ENCODE measurements around the gene NDUFA13. TPM values are rescaled to one million over a fixed set of nuclear protein-coding genes. Genes with fewer than 3 reads are reported as not detected.

Gene NDUFA13
- total and polyA plus RNA-seq, 8 donors, result 24.5 to 367 (median 143) TPM

GRCh38 chr19:19563348-19563848, 47.4 kb downstream of the NDUFA13 start:
- peaks cover 0 to 12% (median 2%) of the 10 kb centered on the region in 4 donors for H3K36me3 ChIP-seq
- no peaks in the 10 kb centered on the region for H3K27me3 ChIP-seq
- TF ChIP-seq POLR2A (IDR thresholded peaks at IDR 0.05) (no peak), CTCF (IDR thresholded peaks at IDR 0.05) (no peak), EP300 (IDR thresholded peaks at IDR 0.05) (no peak), POLR2AphosphoS5 (IDR thresholded peaks at IDR 0.05) (no peak)
- intact Hi-C loops (cut with DNase I; ENCODE audit: low total_unique reads), result no loop called here
- H3K9me3 ChIP-seq, result no peaks in the 10 kb centered on the region
- 86 to 92% (median 92%) methylated on average over 13 to 17 of the region's 17 CpGs for WGBS, 5 donors
- no peak for DNase-seq
- H3K27ac ChIP-seq, result no peak overlapping the region
- H3K4me3 ChIP-seq, result no peak overlapping the region
- no peaks in the 10 kb centered on the region for H3K4me1 ChIP-seq

GRCh38 chr19:19566306-19566705, 50.3 kb downstream of the NDUFA13 start:
- intact Hi-C loops (cut with DNase I; ENCODE audit: low total_unique reads), result no loop called here
- H3K36me3 ChIP-seq, result peaks cover 0 to 23% (median 13%) of the 10 kb centered on the region in 4 donors
- no peak for DNase-seq
- H3K27ac ChIP-seq, result no peak overlapping the region
- TF ChIP-seq EP300 (IDR thresholded peaks at IDR 0.05), result no peak
- no peak for TF ChIP-seq POLR2AphosphoS5 (IDR thresholded peaks at IDR 0.05)
- TF ChIP-seq POLR2A (IDR thresholded peaks at IDR 0.05), result no peak
- TF ChIP-seq CTCF (IDR thresholded peaks at IDR 0.05), result no peak
- no peak overlapping the region for H3K4me3 ChIP-seq
- H3K9me3 ChIP-seq, result no peaks in the 10 kb centered on the region
- WGBS, 5 donors, result 76 to 83% (median 80%) methylated on average over 6 to 7 of the region's 7 CpGs
- no peaks in the 10 kb centered on the region for H3K4me1 ChIP-seq
- no peaks in the 10 kb centered on the region for H3K27me3 ChIP-seq

- WGBS, 5 donors, result 71 to 100% (median 82%) methylated on average over 1 to 3 of the region's 3 CpGs
- TF ChIP-seq CTCF (IDR thresholded peaks at IDR 0.05) (no peak), EP300 (IDR thresholded peaks at IDR 0.05) (no peak), POLR2AphosphoS5 (IDR thresholded peaks at IDR 0.05) (no peak), POLR2A (IDR thresholded peaks at IDR 0.05) (no peak)
- Histone ChIP-seq H3K27ac (no peak overlapping the region), H3K4me3 (no peak overlapping the region), H3K4me1 (no peaks in the 10 kb centered on the region), H3K9me3 (no peaks in the 10 kb centered on the region), H3K36me3 (peaks cover 0 to 23% (median 13%) of the 10 kb centered on the region in 4 donors), H3K27me3 (no peaks in the 10 kb centered on the region)
- intact Hi-C loops (cut with DNase I; ENCODE audit: low total_unique reads), result no loop called here
- DNase-seq, result no peak
Observed at GRCh38 chr19:19567391-19567790, 51.4 kb downstream of the NDUFA13 start.

GRCh38 chr19:19568802-19569756, 53.1 kb downstream of the NDUFA13 start:
- TF ChIP-seq CTCF (IDR thresholded peaks at IDR 0.05) (no peak), EP300 (IDR thresholded peaks at IDR 0.05) (no peak), POLR2AphosphoS5 (IDR thresholded peaks at IDR 0.05) (no peak), POLR2A (IDR thresholded peaks at IDR 0.05) (no peak)
- 90 to 96% (median 91%) methylated on average over 25 of the region's 25 CpGs for WGBS, 5 donors
- no peaks in the 10 kb centered on the region for H3K4me1 ChIP-seq
- intact Hi-C loops (cut with DNase I; ENCODE audit: low total_unique reads), result no loop called here
- no peak for DNase-seq
- H3K36me3 ChIP-seq, result peaks cover 0 to 23% (median 13%) of the 10 kb centered on the region in 4 donors
- no peaks in the 10 kb centered on the region for H3K9me3 ChIP-seq
- H3K27ac ChIP-seq, result no peak overlapping the region
- H3K4me3 ChIP-seq, result no peak overlapping the region
- H3K27me3 ChIP-seq, result no peaks in the 10 kb centered on the region
